Colonic mucosa (tissue), 4 donors: ENCODE measurements around the gene RPTOR. TPM values are rescaled to one million over a fixed set of nuclear protein-coding genes. Genes with fewer than 3 reads are reported as not detected.
"Not testable (repeated sequence)": the region's sequence is repeated elsewhere in the genome, so short reads cannot be mapped to it uniquely, and the experiment has no call there.

Source experiments
- DNase-seq: peaks from one replicate; pipeline ENCODE4 v3.0.0-alpha.2; 2020
- H3K27ac ChIP-seq: fragments of 200-600 bp; one replicate; pipeline ENCODE4 v1.8.0; 2021
- H3K27me3 ChIP-seq: fragments of 200-600 bp; one replicate; pipeline ENCODE4 v1.8.0; 2021
- H3K36me3 ChIP-seq: fragments of 200-600 bp; one replicate; pipeline ENCODE4 v1.8.0; 2021
- H3K4me1 ChIP-seq: fragments of 200-600 bp; one replicate; pipeline ENCODE4 v1.8.0; 2021; ENCODE audit warnings: mild to moderate bottlenecking
- H3K4me3 ChIP-seq: fragments of 200-600 bp; one replicate; pipeline ENCODE4 v1.8.0; 2021
- H3K9ac ChIP-seq, 2 donors: one replicate each; pipeline ENCODE4 v1.7.0; 2013; ENCODE audit warnings: control low read depth in 2 of 2, low read depth in 2 of 2, low read length in 2 of 2
- H3K9me3 ChIP-seq: fragments of 200-600 bp; one replicate; pipeline ENCODE4 v1.8.0; 2021
- intact Hi-C: fragments of 100-400 bp; cut with DNase I; formaldehyde crosslinking; loops from one replicate; pipeline ENCODE4 v1.14.1; 2022
- total RNA-seq, 2 donors: library from RNA; stranded (reverse); fragmentation: NEBNext Ultra II Directional in 1 of 2; extraction: Animal tissue kit (Norgen Biotek cat#: 25700) in 1 of 2; gene quantifications; one replicate each; pipeline ENCODE4 v1.2.1, GENCODE V29; 2021
- TF ChIP-seq, protein P1 (sequence below): fragments of 200-600 bp; IDR thresholded peaks from one replicate; pipeline ENCODE4 v1.8.0; 2022; ENCODE audit warnings: antibody characterized with exemption, mild to moderate bottlenecking
- donor health status: healthy.
- donor health status: DM: no; HTN: no; CAD: no.
- donor health status: DM: no; HTN: no; CAD: no.

The RPTOR gene
- total RNA-seq, 2 donors from 2014 or later = 21.2 to 39.6 TPM

DNA sequence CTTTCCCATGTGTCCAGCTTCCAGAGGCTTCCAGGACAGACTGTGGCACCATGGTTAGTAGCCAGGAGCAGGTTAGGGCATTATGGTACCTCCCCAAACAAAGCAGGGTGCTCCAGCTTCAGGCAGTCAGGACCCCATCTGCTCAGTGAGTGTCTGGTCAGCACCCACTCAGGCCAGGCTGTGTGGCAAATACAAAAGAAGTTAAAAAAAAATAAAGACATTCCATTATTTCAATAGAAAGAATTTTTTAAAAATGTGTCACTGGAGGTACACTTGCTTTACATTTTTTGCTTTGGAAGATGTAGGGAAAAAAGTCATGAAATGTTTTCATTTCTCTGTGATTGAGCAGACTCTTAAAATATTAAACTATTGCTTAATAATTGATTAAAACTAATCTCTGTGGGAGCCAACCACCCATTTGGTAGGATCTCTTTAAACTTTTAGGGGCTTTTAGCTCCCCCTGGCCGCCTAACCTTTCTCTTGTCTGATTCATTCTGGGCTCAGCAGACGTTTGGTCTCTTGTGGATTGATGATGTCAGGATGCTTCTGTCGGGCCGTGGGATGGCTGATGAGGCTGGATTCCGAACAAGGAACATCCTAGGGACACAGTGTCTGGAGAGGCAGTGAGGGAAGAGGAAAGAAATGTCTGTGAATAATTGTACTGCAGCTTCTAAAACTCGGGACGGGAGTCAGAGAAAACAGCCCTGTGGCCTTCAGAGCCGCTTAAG lies 39.8 kb upstream of the RPTOR start:
- DNase-seq = no peak
- no peaks in the 10 kb centered on the region for H3K27me3 ChIP-seq
- H3K4me1 ChIP-seq = no peaks in the 10 kb centered on the region
- no peak overlapping the region for H3K9ac ChIP-seq
- H3K27ac ChIP-seq = no peak overlapping the region
- H3K4me3 ChIP-seq = no peak overlapping the region
- H3K9me3 ChIP-seq = no peaks in the 10 kb centered on the region
- TF ChIP-seq, protein P1, sequence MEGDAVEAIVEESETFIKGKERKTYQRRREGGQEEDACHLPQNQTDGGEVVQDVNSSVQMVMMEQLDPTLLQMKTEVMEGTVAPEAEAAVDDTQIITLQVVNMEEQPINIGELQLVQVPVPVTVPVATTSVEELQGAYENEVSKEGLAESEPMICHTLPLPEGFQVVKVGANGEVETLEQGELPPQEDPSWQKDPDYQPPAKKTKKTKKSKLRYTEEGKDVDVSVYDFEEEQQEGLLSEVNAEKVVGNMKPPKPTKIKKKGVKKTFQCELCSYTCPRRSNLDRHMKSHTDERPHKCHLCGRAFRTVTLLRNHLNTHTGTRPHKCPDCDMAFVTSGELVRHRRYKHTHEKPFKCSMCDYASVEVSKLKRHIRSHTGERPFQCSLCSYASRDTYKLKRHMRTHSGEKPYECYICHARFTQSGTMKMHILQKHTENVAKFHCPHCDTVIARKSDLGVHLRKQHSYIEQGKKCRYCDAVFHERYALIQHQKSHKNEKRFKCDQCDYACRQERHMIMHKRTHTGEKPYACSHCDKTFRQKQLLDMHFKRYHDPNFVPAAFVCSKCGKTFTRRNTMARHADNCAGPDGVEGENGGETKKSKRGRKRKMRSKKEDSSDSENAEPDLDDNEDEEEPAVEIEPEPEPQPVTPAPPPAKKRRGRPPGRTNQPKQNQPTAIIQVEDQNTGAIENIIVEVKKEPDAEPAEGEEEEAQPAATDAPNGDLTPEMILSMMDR = no peak
- intact Hi-C loops = no loop called here
- H3K36me3 ChIP-seq = no peaks in the 10 kb centered on the region

DNA sequence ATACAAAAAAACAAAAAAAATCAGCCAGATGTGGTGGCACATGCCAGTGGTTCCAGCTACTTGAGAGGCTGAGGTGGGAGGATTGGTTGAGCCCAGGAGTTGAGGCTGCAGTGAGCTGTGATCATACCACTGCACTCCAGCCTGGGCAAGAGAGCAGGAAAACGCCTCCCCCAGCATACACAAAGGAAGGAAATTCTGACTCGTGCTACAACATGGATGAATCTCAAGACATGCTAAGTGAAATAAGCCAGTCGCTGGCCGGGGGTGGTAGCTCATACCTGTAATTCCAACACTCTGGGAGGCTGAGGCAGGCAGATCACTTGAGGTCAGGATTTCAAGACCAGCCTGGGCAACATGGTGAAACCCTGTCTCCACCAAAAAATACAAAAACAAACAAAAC lies 37.5 kb upstream of the RPTOR start:
- H3K4me3 ChIP-seq, intact Hi-C loops, DNase-seq, H3K9ac ChIP-seq, H3K27me3 ChIP-seq, H3K9me3 ChIP-seq, H3K27ac ChIP-seq, H3K36me3 ChIP-seq, H3K4me1 ChIP-seq: not testable (repeated sequence)

DNA sequence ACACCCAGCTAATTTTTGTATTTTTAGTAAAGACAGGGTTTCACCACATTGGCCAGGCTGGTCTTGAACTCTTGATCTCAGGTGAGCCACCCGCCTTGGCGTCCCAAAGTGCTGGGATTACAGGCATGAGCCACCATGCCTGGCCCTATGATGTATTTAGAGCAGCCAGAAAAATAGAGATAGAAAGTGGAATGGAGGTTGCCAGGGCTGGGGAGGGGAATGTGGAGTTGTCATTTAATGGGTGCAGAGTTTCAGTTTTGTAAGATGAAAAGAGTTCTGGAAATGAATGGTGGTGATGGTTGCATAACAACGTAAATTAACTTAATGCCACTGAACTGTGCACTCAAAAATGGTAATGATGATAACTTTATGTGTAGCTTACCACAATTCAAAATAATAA lies 36.7 kb upstream of the RPTOR start:
- TF ChIP-seq, protein P1 = no peak
- H3K9me3 ChIP-seq = no peaks in the 10 kb centered on the region
- no peaks in the 10 kb centered on the region for H3K4me1 ChIP-seq
- intact Hi-C loops = no loop called here
- H3K27me3 ChIP-seq = no peaks in the 10 kb centered on the region
- no peak overlapping the region for H3K4me3 ChIP-seq
- H3K9ac ChIP-seq = no peak overlapping the region
- no peak for DNase-seq
- H3K27ac ChIP-seq = no peak overlapping the region
- no peaks in the 10 kb centered on the region for H3K36me3 ChIP-seq

DNA sequence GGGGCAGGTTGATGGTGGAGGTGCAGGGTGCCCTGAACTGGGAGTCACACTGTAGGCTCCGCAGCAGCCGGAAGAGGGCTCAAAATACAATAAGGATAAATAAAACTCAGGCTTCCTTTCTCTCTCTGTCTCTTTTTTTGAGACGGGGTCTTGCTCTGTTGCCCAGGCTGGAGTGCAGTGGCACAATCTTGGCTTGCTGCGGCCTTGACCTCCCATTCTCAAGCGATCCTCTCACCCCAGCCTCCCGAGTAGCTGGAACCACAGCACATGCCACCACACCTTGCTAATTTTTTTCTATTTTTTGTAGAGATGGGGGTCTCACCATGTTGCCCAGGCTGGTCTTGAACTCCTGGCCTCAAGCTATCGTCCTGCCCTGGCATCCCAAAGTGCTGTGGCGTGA lies 35.3 kb upstream of the RPTOR start:
- TF ChIP-seq, protein P1 = no peak
- intact Hi-C loops = no loop called here
- H3K27ac ChIP-seq = no peak overlapping the region
- H3K27me3 ChIP-seq = no peaks in the 10 kb centered on the region
- H3K9me3 ChIP-seq = no peaks in the 10 kb centered on the region
- H3K4me1 ChIP-seq = no peaks in the 10 kb centered on the region
- H3K4me3 ChIP-seq = no peak overlapping the region
- H3K9ac ChIP-seq = no peak overlapping the region
- no peak for DNase-seq
- no peaks in the 10 kb centered on the region for H3K36me3 ChIP-seq

DNA sequence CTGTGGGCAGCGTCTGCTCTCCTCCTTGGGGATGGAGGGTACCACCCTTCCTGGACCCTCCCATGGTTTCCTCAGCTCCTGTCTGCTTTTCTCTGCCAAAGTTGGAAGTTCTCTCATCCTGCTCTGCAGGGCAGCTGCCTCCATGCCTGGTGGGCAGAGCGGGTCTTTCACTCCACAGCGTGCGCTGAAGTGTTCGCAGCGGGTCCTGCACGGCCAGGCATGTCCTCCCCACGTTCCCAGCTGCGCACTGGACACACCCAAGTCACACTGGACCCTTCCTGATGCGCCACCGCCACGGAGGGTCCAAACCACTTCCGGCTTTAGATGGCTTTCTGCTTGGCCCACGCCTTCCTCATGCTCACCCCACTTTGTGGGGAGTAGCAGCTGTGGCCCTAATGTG lies 34.5 kb upstream of the RPTOR start:
- Histone ChIP-seq H3K9ac (no peak overlapping the region), H3K4me3 (no peak overlapping the region), H3K27me3 (no peaks in the 10 kb centered on the region), H3K27ac (no peak overlapping the region), H3K36me3 (no peaks in the 10 kb centered on the region), H3K9me3 (no peaks in the 10 kb centered on the region), H3K4me1 (no peaks in the 10 kb centered on the region)
- intact Hi-C loops = no loop called here
- TF ChIP-seq, protein P1 = no peak
- no peak for DNase-seq

DNA sequence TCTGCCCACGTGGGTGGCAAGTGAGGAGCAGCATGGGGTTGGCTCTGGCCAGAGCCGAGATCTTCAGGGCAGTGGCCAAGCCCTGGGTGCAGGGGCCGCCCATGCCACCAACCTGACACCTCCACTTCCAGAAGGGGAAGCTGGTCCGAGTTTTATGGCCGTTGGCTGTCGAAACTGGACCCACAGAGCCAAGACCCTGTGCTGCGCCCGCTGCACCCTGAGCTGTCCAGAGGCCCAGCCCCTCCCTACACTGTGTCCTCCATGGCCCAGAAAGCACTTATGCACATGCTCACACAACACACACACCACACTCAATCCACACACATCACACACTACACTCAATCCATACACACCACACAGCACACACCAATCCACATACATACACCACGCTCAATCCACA lies 33.9 kb upstream of the RPTOR start:
- Histone ChIP-seq H3K27me3 (no peaks in the 10 kb centered on the region), H3K36me3 (no peaks in the 10 kb centered on the region), H3K4me1 (no peaks in the 10 kb centered on the region), H3K4me3 (no peak overlapping the region), H3K27ac (no peak overlapping the region), H3K9ac (no peak overlapping the region), H3K9me3 (no peaks in the 10 kb centered on the region)
- TF ChIP-seq, protein P1 = no peak
- no peak for DNase-seq
- intact Hi-C loops = no loop called here
